Activated CD4-positive, alpha-beta memory T cell treated with anti-CD3 and anti-CD28 coated beads for 36 hours (primary cell): ENCODE data around the gene PPP3R1. TPM values are rescaled to one million over a fixed set of nuclear protein-coding genes. Genes with fewer than 3 reads are reported as not detected.
A peak's percentile ranks its signal among the peaks of the same experiment; 100 is the strongest.
"Not testable (repeated sequence)": the region's sequence is repeated elsewhere in the genome, so short reads cannot be mapped to it uniquely, and the experiment has no call there.

Source experiments
- CTCF ChIA-PET: fragments of 350-600 bp; sonication (Branson Sonifier 250); formaldehyde crosslinking; loops from one replicate; lab custom pipeline; 2021; ENCODE audit warnings: antibody characterized with exemption, inconsistent platforms; lab: Charles Lee
- POLR2A ChIA-PET: fragments of 350-600 bp; sonication (Branson Sonifier 250); formaldehyde crosslinking; loops from one replicate; lab custom pipeline; 2021; ENCODE audit warnings: antibody characterized with exemption; lab: Charles Lee
- DNase-seq: peaks from one replicate; pipeline ENCODE4 v3.0.0-alpha.2; 2020
- H3K27ac Mint-ChIP-seq: one replicate; pipeline ENCODE4 v1.8.0; 2021; ENCODE audit warnings: mixed read lengths
- H3K27me3 Mint-ChIP-seq: one replicate; pipeline ENCODE4 v1.8.0; 2021; ENCODE audit warnings: mixed read lengths
- H3K36me3 Mint-ChIP-seq: one replicate; pipeline ENCODE4 v1.8.0; 2021; ENCODE audit warnings: mixed read lengths
- H3K4me1 Mint-ChIP-seq: one replicate; pipeline ENCODE4 v1.8.0; 2021; ENCODE audit warnings: low read depth, mixed read lengths
- H3K4me3 Mint-ChIP-seq: one replicate; pipeline ENCODE4 v1.8.0; 2021; ENCODE audit warnings: mild to moderate bottlenecking, mixed read lengths
- H3K9me3 Mint-ChIP-seq: one replicate; pipeline ENCODE4 v1.8.0; 2021; ENCODE audit warnings: mixed read lengths
- intact Hi-C: fragments of 100-400 bp; cut with micrococcal nuclease; formaldehyde crosslinking; loops from one replicate; pipeline ENCODE4 v1.15.1; 2023
- total RNA-seq, 2 experiments: library from RNA; stranded (reverse); gene quantifications; one replicate each; pipeline ENCODE4 v1.2.3, GENCODE V29; 2021

Gene PPP3R1
- total RNA-seq, 2 experiments from 2014 or later, result 76.2 to 76.6 TPM

DNA sequence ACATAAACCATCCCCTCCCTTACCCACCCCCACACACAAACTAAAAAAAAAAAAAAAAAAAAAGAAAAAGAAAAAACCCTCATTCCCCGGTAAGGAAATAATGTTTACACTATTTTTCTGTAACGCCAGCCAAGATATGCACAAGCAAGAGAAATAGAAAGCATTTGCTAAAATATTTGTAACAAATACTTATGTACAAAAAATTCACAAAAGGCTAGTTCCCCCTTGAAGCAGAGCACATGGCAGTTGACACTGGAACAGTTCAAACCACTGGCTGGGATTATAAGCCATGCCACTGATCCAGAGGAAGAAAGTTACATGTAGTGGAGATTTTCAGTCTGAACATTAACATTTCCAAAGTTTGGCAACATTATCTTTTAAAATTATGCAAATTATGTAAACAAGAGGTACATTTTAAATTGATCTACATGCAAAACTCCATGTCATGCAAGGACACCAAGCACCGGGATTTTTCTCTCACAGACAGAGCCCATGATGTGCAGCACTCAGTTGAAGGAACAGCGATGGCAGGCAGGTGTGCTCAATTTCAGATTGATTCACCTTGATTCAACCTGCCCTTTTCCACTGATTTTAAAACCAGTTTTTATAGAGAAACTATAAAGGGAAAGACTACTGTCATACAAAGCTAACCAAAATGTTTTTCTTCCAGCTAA, 73.2 kb downstream of the PPP3R1 start:
- ChIA-PET POLR2A (no interaction called here), CTCF (interaction anchor here (1.5 kb wide), 1 partner anchor 9 kb away, joined by 6 read pairs; no protein-coding TSS in a partner anchor)
- intact Hi-C loops, result no loop called here
- no peaks in the 10 kb centered on the region for H3K27me3 Mint-ChIP-seq
- no peaks in the 10 kb centered on the region for H3K9me3 Mint-ChIP-seq
- H3K36me3 Mint-ChIP-seq, result peaks cover 33% of the 10 kb centered on the region
- peaks cover 8% of the 10 kb centered on the region for H3K4me1 Mint-ChIP-seq
- DNase-seq, result no peak
- peak overlapping the region; percentile 18 for H3K27ac Mint-ChIP-seq
- H3K4me3 Mint-ChIP-seq, result no peak overlapping the region

DNA sequence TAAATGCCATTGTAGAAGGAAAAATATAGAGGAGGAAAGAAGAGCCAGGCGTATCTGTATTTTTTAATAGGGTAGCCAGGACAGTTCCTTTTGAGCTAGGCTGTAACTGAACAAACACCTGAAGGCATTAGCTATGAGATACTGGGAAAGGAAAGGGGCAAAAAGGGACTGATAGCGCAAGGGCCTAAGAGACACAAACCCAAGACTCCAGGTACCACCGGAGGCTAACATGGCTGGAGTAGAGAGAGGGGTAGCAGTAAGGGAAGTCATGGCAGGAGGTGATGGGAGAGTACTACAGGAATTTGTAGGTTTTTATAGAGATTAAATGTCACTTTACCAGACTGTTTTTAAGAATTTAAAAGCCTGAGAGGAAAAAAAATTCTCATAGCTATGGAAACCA, 73.9 kb downstream of the PPP3R1 start:
- no peak for DNase-seq
- Mint-ChIP-seq H3K36me3 (peaks cover 36% of the 10 kb centered on the region), H3K4me3 (no peak overlapping the region), H3K4me1 (peaks cover 8% of the 10 kb centered on the region), H3K9me3 (no peaks in the 10 kb centered on the region), H3K27ac (no peak overlapping the region), H3K27me3 (no peaks in the 10 kb centered on the region)
- ChIA-PET CTCF (no interaction called here), POLR2A (no interaction called here)
- intact Hi-C loops, result no loop called here

DNA sequence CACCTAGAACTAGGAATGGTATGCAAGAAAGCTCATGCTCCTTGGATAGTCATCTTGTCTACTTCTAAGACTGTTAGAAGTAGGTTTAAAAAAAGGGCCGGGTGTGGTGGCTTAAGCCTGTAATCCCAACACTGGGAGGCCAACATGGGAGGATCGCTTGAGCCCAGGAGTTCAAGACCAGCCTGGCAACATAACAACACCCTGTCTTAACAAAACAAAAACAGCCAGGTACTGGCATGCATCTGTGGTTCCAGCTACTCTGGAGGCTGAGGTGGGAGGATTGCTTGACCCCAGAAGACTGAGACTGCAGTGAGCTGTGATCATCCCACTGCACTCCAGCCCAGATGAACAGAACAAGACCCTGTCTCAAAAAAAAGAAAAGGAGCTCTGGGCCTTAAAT, 74.8 kb downstream of the PPP3R1 start:
- Mint-ChIP-seq H3K9me3 (no peaks in the 10 kb centered on the region), H3K27me3 (no peaks in the 10 kb centered on the region), H3K4me3 (no peak overlapping the region), H3K27ac (peak overlapping the region; percentile 28), H3K4me1 (peaks cover 11% of the 10 kb centered on the region), H3K36me3 (peaks cover 36% of the 10 kb centered on the region)
- POLR2A ChIA-PET, result no interaction called here
- intact Hi-C loops, result no loop called here
- CTCF ChIA-PET, result interaction anchor here (0.6 to 1.4 kb wide), 2 partner anchors 8 to 1286 kb away, joined by 3 to 5 read pairs; no protein-coding TSS in a partner anchor
- DNase-seq, result no peak

GRCh38 chr2:68176657-68177056, 75.7 kb downstream of the PPP3R1 start:
- Mint-ChIP-seq H3K9me3 (no peaks in the 10 kb centered on the region), H3K36me3 (peaks cover 31% of the 10 kb centered on the region), H3K4me3 (no peak overlapping the region), H3K4me1 (peaks cover 11% of the 10 kb centered on the region), H3K27me3 (no peaks in the 10 kb centered on the region), H3K27ac (no peak overlapping the region)
- no peak for DNase-seq
- CTCF ChIA-PET, result interaction anchor here (1.4 to 2.3 kb wide), 2 partner anchors 8 to 9 kb away, joined by 5 to 16 read pairs; no protein-coding TSS in a partner anchor
- POLR2A ChIA-PET, result no interaction called here
- intact Hi-C loops, result no loop called here

DNA sequence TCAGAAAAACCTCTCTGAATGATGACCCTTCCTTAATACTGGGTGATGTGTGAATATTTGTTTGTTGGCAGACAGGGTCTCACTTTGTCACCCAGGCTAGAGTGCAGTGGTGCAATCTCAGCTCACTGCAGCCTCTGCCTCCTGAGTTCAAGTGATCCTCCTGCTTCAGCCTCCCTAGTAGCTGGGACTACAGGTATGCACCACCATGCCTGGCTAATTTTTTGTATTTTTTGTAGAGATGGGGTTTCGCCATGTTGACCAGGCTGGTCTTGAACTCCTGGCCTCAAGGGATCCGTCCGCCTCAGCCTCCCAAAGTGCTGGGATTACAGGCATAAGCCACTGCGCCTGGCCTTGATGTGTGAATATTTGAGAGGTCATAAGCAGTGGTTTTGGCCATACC, 77.1 kb downstream of the PPP3R1 start:
- peaks cover 26% of the 10 kb centered on the region for H3K36me3 Mint-ChIP-seq
- POLR2A ChIA-PET, result interaction anchor here (0.8 kb wide), 1 partner anchor 17 kb away, joined by 4 read pairs; the partner anchor contains the start of gene PNO1

DNA sequence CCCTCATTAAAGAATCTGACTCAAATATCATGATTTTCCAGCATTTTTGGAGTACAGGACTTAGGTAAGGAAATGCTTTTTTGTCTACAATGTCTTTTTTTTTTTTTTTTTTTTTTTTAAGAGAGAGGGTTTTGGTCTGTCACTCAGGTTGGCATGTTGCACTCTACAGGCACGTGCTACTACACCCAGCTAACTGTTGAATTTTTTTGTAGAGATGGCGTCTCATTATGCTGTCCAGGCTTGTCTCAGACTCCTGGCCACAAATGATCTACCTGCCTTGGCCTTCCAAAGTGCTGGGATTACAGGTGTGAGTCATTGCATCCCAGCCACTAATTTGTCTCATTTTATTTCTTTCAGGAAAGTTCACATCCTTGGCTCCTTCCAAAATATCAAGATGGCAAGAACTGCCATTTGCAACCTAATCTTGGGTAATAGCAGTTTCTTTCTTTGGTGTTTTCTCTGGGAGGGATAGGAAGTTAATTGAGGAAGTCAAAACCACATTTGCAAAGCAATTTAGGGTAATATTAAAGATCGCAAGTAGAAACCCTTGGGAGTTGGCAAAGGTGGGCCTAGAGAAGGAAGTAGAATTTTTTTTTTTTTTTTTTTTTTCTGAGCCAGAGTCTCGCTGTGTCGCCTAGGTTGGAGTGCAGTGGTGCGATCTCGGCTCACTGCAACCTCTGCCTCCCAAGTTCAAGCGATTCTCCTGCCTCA, 79.2 kb downstream of the PPP3R1 start:
- no peak overlapping the region for H3K27ac Mint-ChIP-seq
- intact Hi-C loops, result no loop called here
- H3K27me3 Mint-ChIP-seq, result no peaks in the 10 kb centered on the region
- ChIA-PET POLR2A (no interaction called here), CTCF (no interaction called here)
- H3K9me3 Mint-ChIP-seq, result no peaks in the 10 kb centered on the region
- peaks cover 22% of the 10 kb centered on the region for H3K36me3 Mint-ChIP-seq
- DNase-seq, result no peak
- H3K4me3 Mint-ChIP-seq, result no peak overlapping the region
- H3K4me1 Mint-ChIP-seq, result peaks cover 3% of the 10 kb centered on the region

More for the DNA sequence above, 77.1 kb downstream of the PPP3R1 start:
- H3K4me3 Mint-ChIP-seq, DNase-seq, H3K27ac Mint-ChIP-seq, H3K9me3 Mint-ChIP-seq, intact Hi-C loops, H3K27me3 Mint-ChIP-seq: not testable (repeated sequence)
- H3K4me1 Mint-ChIP-seq, result peaks cover 11% of the 10 kb centered on the region
- CTCF ChIA-PET, result interaction anchor here (0.6 to 2.3 kb wide), 5 partner anchors 10 to 266 kb away, joined by 3 to 16 read pairs (median 3); no protein-coding TSS in a partner anchor

DNA sequence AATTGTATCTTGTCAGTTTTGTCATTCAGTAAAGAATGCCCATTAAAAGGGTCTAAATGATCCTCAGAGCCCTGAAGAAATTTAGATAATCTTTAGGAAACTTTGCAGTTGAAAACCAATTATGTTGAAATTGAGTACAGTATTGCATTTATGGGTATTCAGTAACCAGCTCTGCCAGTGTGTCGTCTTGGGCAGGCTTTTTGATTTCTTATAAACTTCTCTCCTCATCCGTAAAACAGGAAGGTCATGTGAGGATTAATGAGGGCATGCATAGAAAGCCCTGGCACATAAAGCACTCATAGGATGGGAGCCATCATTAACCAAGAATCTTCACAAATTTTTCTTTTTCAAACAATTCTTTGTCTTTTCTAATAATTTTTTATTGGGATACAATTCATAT, 79.8 kb downstream of the PPP3R1 start:
- ChIA-PET CTCF (interaction anchor here (1.3 kb wide), 1 partner anchor 13 kb away, joined by 5 read pairs; no protein-coding TSS in a partner anchor), POLR2A (no interaction called here)
- Mint-ChIP-seq H3K27ac (no peak overlapping the region), H3K4me1 (peaks cover 3% of the 10 kb centered on the region), H3K9me3 (no peaks in the 10 kb centered on the region), H3K36me3 (peaks cover 23% of the 10 kb centered on the region), H3K4me3 (no peak overlapping the region), H3K27me3 (no peaks in the 10 kb centered on the region)
- no peak for DNase-seq
- intact Hi-C loops, result no loop called here

- no peaks in the 10 kb centered on the region for H3K9me3 Mint-ChIP-seq
- H3K4me1 Mint-ChIP-seq, result peaks cover 3% of the 10 kb centered on the region
- no peak for DNase-seq
- peaks cover 20% of the 10 kb centered on the region for H3K36me3 Mint-ChIP-seq
- H3K27ac Mint-ChIP-seq, result no peak overlapping the region
- POLR2A ChIA-PET, result no interaction called here
- CTCF ChIA-PET, result interaction anchor here (1.3 kb wide), 1 partner anchor 14 kb away, joined by 5 read pairs; no protein-coding TSS in a partner anchor
- intact Hi-C loops, result no loop called here
- H3K4me3 Mint-ChIP-seq, result no peak overlapping the region
- H3K27me3 Mint-ChIP-seq, result no peaks in the 10 kb centered on the region
Observed at GRCh38 chr2:68171684-68172083, 80.6 kb downstream of the PPP3R1 start.

DNA sequence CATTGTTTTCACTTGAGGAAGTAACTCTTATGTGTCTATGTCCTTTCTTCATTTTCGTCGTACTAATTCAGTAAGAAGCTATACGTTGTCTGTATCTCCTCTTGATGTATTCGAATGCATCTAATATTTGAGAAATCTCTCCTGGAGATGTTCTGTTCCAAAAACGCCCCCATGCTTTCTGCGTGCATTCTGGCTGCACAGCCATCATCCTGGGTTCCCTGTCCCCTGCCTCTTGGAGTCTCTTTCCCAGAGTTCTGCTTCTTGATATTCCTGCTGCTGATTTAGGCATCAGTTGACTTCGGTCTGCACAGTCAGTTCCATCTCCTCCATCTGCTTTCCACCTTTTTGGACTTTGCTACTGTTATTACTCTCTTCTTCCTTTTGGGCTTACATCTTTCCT, 81.2 kb downstream of the PPP3R1 start:
- intact Hi-C loops, result no loop called here
- H3K27ac Mint-ChIP-seq, result no peak overlapping the region
- no peaks in the 10 kb centered on the region for H3K9me3 Mint-ChIP-seq
- POLR2A ChIA-PET, result no interaction called here
- no peak for DNase-seq
- H3K27me3 Mint-ChIP-seq, result no peaks in the 10 kb centered on the region
- H3K36me3 Mint-ChIP-seq, result peaks cover 24% of the 10 kb centered on the region
- H3K4me1 Mint-ChIP-seq, result peaks cover 3% of the 10 kb centered on the region
- no peak overlapping the region for H3K4me3 Mint-ChIP-seq
- CTCF ChIA-PET, result interaction anchor here (0.8 kb wide), 1 partner anchor 29 kb away, joined by 3 read pairs; no protein-coding TSS in a partner anchor

GRCh38 chr2:68169308-68169707, 83.0 kb downstream of the PPP3R1 start:
- Mint-ChIP-seq H3K4me1 (peaks cover 3% of the 10 kb centered on the region), H3K9me3 (no peaks in the 10 kb centered on the region), H3K27ac (no peak overlapping the region), H3K4me3 (no peak overlapping the region), H3K27me3 (no peaks in the 10 kb centered on the region), H3K36me3 (peaks cover 22% of the 10 kb centered on the region)
- ChIA-PET POLR2A (interaction anchor here (1.1 kb wide), 1 partner anchor 84 kb away, joined by 3 read pairs; no protein-coding TSS in a partner anchor), CTCF (interaction anchor here (0.6 to 2.8 kb wide), 8 partner anchors 11 to 116 kb away, joined by 3 to 7 read pairs (median 6); no protein-coding TSS in a partner anchor)
- intact Hi-C loops, result no loop called here
- no peak for DNase-seq

DNA sequence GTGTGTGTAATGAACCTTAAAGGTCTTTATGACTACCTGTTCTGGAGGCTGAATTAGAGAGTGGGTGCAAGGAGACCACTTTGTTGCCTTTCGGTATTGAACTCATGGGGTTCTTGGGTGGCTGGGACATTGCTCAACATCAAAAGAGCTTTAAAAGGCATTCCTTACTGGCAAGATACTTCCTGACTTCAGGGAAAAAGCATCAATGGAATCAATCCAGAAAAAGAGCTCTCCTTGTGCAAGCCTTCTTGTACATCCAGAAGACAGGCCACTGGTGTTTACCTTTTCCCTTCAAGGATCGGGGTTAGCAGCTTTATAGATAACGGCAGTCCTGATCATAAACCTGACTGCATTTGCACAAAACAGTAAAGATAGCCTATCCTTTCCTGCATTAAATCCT, 85.1 kb downstream of the PPP3R1 start:
- Mint-ChIP-seq H3K9me3 (no peaks in the 10 kb centered on the region), H3K4me3 (no peak overlapping the region), H3K27me3 (no peaks in the 10 kb centered on the region), H3K4me1 (no peaks in the 10 kb centered on the region), H3K36me3 (peaks cover 27% of the 10 kb centered on the region), H3K27ac (no peak overlapping the region)
- ChIA-PET CTCF (interaction anchor here (1.4 kb wide), 1 partner anchor 29 kb away, joined by 5 read pairs; no protein-coding TSS in a partner anchor), POLR2A (interaction anchor here (1.3 to 1.5 kb wide), 2 partner anchors 9 to 16 kb away, joined by 3 read pairs; partner anchors contain the start of gene PNO1)
- intact Hi-C loops, result no loop called here
- DNase-seq, result no peak

DNA sequence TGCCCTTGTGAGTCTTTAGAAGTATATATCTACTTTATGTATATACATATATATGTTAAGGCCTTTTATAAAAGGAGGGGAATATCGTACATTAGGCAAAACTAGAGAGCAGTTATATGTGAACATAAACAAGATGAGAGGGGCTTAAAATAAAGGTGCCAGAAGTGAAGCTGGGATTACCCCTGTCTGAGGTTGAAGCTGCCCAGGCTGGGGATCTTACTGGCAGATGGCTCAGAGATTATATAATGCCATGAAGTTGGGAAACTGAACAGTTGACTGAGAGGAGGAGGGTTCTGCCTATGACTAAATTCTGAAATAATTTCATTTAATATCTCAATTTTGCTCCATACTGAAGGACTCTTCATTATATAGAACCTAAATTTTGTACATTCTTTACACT, 88.7 kb downstream of the PPP3R1 start:
- Mint-ChIP-seq H3K4me1 (peaks cover 21% of the 10 kb centered on the region), H3K36me3 (peaks cover 43% of the 10 kb centered on the region), H3K27me3 (no peaks in the 10 kb centered on the region), H3K9me3 (no peaks in the 10 kb centered on the region), H3K4me3 (no peak overlapping the region), H3K27ac (no peak overlapping the region)
- intact Hi-C loops, result no loop called here
- ChIA-PET POLR2A (no interaction called here), CTCF (no interaction called here)
- no peak for DNase-seq
